PC-3 (cell line): ENCODE data around the gene BARHL2.

Source experiments
- CTCF ChIP-seq: fragments of 300-600 bp; sonication (generic); conservative IDR thresholded peaks from 2 replicates; pipeline ENCODE4 v1.5.1; 2017; ENCODE audit warnings: antibody characterized with exemption, low read depth, mild to moderate bottlenecking, low read length
- EZH2 ChIP-seq: fragments of 300-600 bp; sonication (generic); IDR thresholded peaks from one replicate; pipeline ENCODE4 v1.6.1; 2017; ENCODE audit warnings: antibody characterized with exemption, mild to moderate bottlenecking, low read length; ENCODE audit not compliant: unreplicated experiment
- EZH2phosphoT487 ChIP-seq: fragments of 300-600 bp; sonication (generic); IDR thresholded peaks from 2 replicates; pipeline ENCODE4 v1.6.1; 2018; ENCODE audit warnings: mild to moderate bottlenecking, antibody characterized with exemption, low read length, borderline replicate concordance

DNA sequence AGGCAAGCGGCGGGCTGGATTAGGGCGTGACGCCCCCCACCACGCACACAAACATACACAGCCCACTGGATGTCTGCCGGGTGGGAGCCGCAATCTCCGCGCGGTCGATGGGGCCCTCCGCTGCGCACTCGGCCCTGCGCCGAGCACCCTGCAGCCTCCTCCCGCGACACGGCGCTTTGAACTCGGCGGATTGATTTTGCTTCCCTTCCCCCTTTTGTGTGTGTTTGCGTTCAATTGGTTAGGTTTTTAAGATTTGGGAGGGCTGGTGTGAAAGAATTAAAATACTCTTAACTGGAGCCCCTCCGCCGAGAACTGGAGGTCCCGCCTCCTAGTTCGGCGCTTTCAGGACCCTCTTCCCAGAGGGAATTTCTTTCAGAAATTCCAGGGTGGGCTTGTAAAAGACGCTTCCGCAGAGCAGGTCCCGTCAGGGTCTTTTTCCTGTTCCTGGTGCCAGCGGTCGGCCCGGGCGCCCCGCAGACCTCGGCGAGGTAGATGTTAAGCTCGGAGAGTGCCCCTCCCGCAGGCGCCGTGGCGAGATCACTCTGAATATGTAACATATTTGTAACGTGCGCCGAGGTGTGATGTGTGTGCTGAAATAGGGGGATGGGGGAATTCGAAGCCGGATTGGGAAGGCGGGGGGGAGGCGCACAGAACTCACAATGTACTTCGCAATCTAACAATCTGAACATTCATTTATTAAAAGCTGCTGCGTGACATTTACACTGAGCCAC lies 8.0 kb upstream of the BARHL2 start:
- TF ChIP-seq CTCF (no peak), EZH2 (no peak), EZH2phosphoT487 (no peak)
